Astrocyte (in vitro differentiated cells and primary cell): ENCODE measurements around the gene NCOA7.

ENCODE experiments used
- CTCF ChIP-seq: IDR thresholded peaks from 2 replicates; pipeline ENCODE4 v1.5.1; 2011; ENCODE audit warnings: low read depth, mild to moderate bottlenecking, inconsistent platforms, low read length, moderate library complexity; ENCODE audit not compliant: insufficient read depth
- EZH2 ChIP-seq: IDR thresholded peaks from 2 replicates; pipeline ENCODE4 v1.6.1; 2012; ENCODE audit warnings: mild to moderate bottlenecking, low read length, inconsistent platforms; ENCODE audit not compliant: insufficient read depth

GRCh38 chr6:125950293-125950692, 159.5 kb downstream of the NCOA7 start:
- TF ChIP-seq CTCF (no peak), EZH2 (no peak)
